PC-9 (cell line): ENCODE measurements around the gene TSPAN32. TPM values are rescaled to one million over a fixed set of nuclear protein-coding genes. Genes with fewer than 3 reads are reported as not detected.

Experiments used
- BruUV-seq: library from RNA; stranded (reverse); fragments of 400-500 nt; replicated peaks from 2 replicates; lab custom pipeline; 2021; lab: Mats Ljungman, UMichigan
- CTCF ChIA-PET: fragments of 300-600 bp; sonication (Branson Sonifier 250); formaldehyde crosslinking; loops from one replicate; lab custom pipeline; 2022; ENCODE audit warnings: antibody characterized with exemption; lab: Charles Lee
- POLR2A ChIA-PET: fragments of 300-600 bp; sonication (Branson Sonifier 250); formaldehyde crosslinking; loops from one replicate; lab custom pipeline; 2022; ENCODE audit warnings: antibody characterized with exemption; ENCODE audit not compliant: unreplicated experiment; lab: Charles Lee
- DNase-seq, 2 experiments: peaks; one replicate each; pipeline versions ENCODE4 v3.0.0 to v3.0.0-alpha.2; 2015 to 2022; ENCODE audit warnings: mixed read lengths in 1 of 2
- H2AFZ ChIP-seq: fragments of 200-600 bp; sonication (generic); 2 replicates; pipeline ENCODE4 v1.8.1; 2017; ENCODE audit warnings: antibody characterized with exemption
- H3F3A ChIP-seq: fragments of 200-600 bp; sonication (generic); 2 replicates; pipeline ENCODE4 v1.8.1; 2017; ENCODE audit warnings: antibody characterized with exemption, mild to moderate bottlenecking, low read depth; ENCODE audit not compliant: insufficient read depth
- H3K27ac ChIP-seq: fragments of 200-600 bp; sonication (generic); 2 replicates; pipeline ENCODE4 v1.6.1; 2016; ENCODE audit warnings: mixed run types
- H3K27me3 ChIP-seq: fragments of 200-600 bp; sonication (generic); 2 replicates; pipeline ENCODE4 v1.6.1; 2016; ENCODE audit warnings: low read depth, mixed run types; ENCODE audit not compliant: insufficient read depth
- H3K36me3 ChIP-seq: fragments of 200-600 bp; sonication (generic); 2 replicates; pipeline ENCODE4 v1.6.1; 2016; ENCODE audit warnings: low read depth, mixed run types
- H3K4me1 ChIP-seq: fragments of 200-600 bp; sonication (generic); replicated peaks from 2 replicates; pipeline ENCODE4 v1.6.1; 2016; ENCODE audit warnings: mixed run types; ENCODE audit not compliant: insufficient read depth
- H3K4me2 ChIP-seq: fragments of 200-600 bp; sonication (generic); 2 replicates; pipeline ENCODE4 v1.6.1; 2017; ENCODE audit warnings: mixed run types
- H3K4me3 ChIP-seq: fragments of 200-600 bp; sonication (generic); 2 replicates; pipeline ENCODE4 v1.6.1; 2016; ENCODE audit warnings: mixed run types
- H3K79me2 ChIP-seq: fragments of 200-600 bp; sonication (generic); 2 replicates; pipeline ENCODE4 v1.6.1; 2017; ENCODE audit warnings: low read depth, mixed run types
- H3K9me2 ChIP-seq: fragments of 200-600 bp; sonication (generic); 2 replicates; pipeline ENCODE4 v1.8.1; 2017; ENCODE audit warnings: mild to moderate bottlenecking; ENCODE audit not compliant: insufficient read depth
- H3K9me3 ChIP-seq: fragments of 200-600 bp; sonication (generic); 2 replicates; pipeline ENCODE4 v1.8.1; 2016; ENCODE audit warnings: low read depth; ENCODE audit not compliant: insufficient read depth
- H4K20me1 ChIP-seq: fragments of 200-600 bp; sonication (generic); 2 replicates; pipeline ENCODE4 v1.8.1; 2017; ENCODE audit not compliant: insufficient read depth
- CTCF ChIP-seq: fragments of 200-600 bp; sonication (generic); conservative IDR thresholded peaks from 2 replicates; pipeline ENCODE4 v1.6.1; 2017; ENCODE audit warnings: mixed run types, antibody characterized with exemption, mild to moderate bottlenecking, moderate library complexity
- EZH2 ChIP-seq: fragments of 200-600 bp; sonication (generic); IDR thresholded peaks from 2 replicates; pipeline ENCODE4 v1.8.0; 2017; ENCODE audit warnings: antibody characterized with exemption, low read depth
- intact Hi-C: fragments of 100-400 bp; cut with micrococcal nuclease; formaldehyde crosslinking; loops from one replicate; pipeline ENCODE4 v1.10.0; 2022; ENCODE audit not compliant: unreplicated experiment
- total RNA-seq: library from RNA; stranded (reverse); gene quantifications from 2 replicates; pipeline ENCODE4 v1.2.3, GENCODE V29; 2021

Gene TSPAN32
- total RNA-seq, 1 experiment from 2014 or later: not detected

GRCh38 chr11:2298795-2299761, 2.7 kb upstream of the TSPAN32 start:
- DNase-seq: peak; percentile 40 to 59
- ChIA-PET POLR2A (no interaction called here), CTCF (interaction anchor here (0.6 to 1.6 kb wide), 3 partner anchors 97 to 121 kb away, joined by 3 to 4 read pairs (median 3); no protein-coding TSS in a partner anchor)
- intact Hi-C loops: loop anchor here (1.0 to 10.0 kb wide), 2 partner anchors 102 to 134 kb away; partner anchors contain the start of gene INS
- Histone ChIP-seq H3K9me2 (no peaks in the 10 kb centered on the region), H4K20me1 (no peaks in the 10 kb centered on the region), H3K79me2 (no peaks in the 10 kb centered on the region), H3F3A (no peaks in the 10 kb centered on the region), H3K9me3 (no peaks in the 10 kb centered on the region), H3K4me3 (no peak overlapping the region), H3K27ac (no peak overlapping the region), H3K36me3 (no peaks in the 10 kb centered on the region), H3K4me2 (no peak overlapping the region; the same call in 1 of the 2 replicates), H2AFZ (no peak overlapping the region), H3K4me1 (no peaks in the 10 kb centered on the region), H3K27me3 (no peaks in the 10 kb centered on the region)
- no TSS peak for BruUV-seq
- TF ChIP-seq CTCF (peak; percentile 75), EZH2 (no peak)

GRCh38 chr11:2299773-2300172, 2.0 kb upstream of the TSPAN32 start:
- no TSS peak for BruUV-seq
- Histone ChIP-seq H3K27ac (no peak overlapping the region), H3K27me3 (no peaks in the 10 kb centered on the region), H3K4me1 (no peaks in the 10 kb centered on the region), H4K20me1 (no peaks in the 10 kb centered on the region), H3K9me3 (no peaks in the 10 kb centered on the region), H3K9me2 (no peaks in the 10 kb centered on the region), H2AFZ (no peak overlapping the region), H3K79me2 (no peaks in the 10 kb centered on the region), H3F3A (no peaks in the 10 kb centered on the region), H3K4me2 (no peak overlapping the region), H3K4me3 (no peak overlapping the region), H3K36me3 (no peaks in the 10 kb centered on the region)
- TF ChIP-seq EZH2 (no peak), CTCF (no peak)
- ChIA-PET POLR2A (no interaction called here), CTCF (interaction anchor here (0.6 kb wide), 1 partner anchor 98 kb away, joined by 3 read pairs; no protein-coding TSS in a partner anchor)
- no peak for DNase-seq
- intact Hi-C loops: loop anchor here (1.0 to 10.0 kb wide), 2 partner anchors 102 to 135 kb away; partner anchors contain the start of gene INS

GRCh38 chr11:2300290-2300935, 1.4 kb upstream of the TSPAN32 start:
- no peak overlapping the region for H3K4me2 ChIP-seq
- no peak for DNase-seq
- no peaks in the 10 kb centered on the region for H3K27me3 ChIP-seq
- H3K9me2 ChIP-seq: no peaks in the 10 kb centered on the region
- H3F3A ChIP-seq: no peaks in the 10 kb centered on the region
- no peak overlapping the region for H2AFZ ChIP-seq
- H3K36me3 ChIP-seq: no peaks in the 10 kb centered on the region
- ChIA-PET CTCF (no interaction called here), POLR2A (no interaction called here)
- no peak overlapping the region for H3K4me3 ChIP-seq
- no TSS peak for BruUV-seq
- TF ChIP-seq CTCF (no peak), EZH2 (no peak)
- H3K4me1 ChIP-seq: no peaks in the 10 kb centered on the region
- no peaks in the 10 kb centered on the region for H4K20me1 ChIP-seq
- intact Hi-C loops: no loop called here
- H3K79me2 ChIP-seq: no peaks in the 10 kb centered on the region
- H3K27ac ChIP-seq: no peak overlapping the region
- no peaks in the 10 kb centered on the region for H3K9me3 ChIP-seq
